Thymus (tissue), 11 donors: ENCODE results near the gene KRTAP9-9. TPM values are rescaled to one million over a fixed set of nuclear protein-coding genes. Genes with fewer than 3 reads are reported as not detected.
"Not testable (repeated sequence)": the region's sequence is repeated elsewhere in the genome, so short reads cannot be mapped to it uniquely, and the experiment has no call there.

Experiments used
- DNase-seq, 9 donors: peaks; one replicate each; pipeline ENCODE4 v3.0.0-alpha.2; 2013; ENCODE audit warnings: low spot score in 9 of 9, low read depth in 6 of 9, missing footprints in 1 of 9
- H3K27ac ChIP-seq, 2 donors: one replicate each; pipeline ENCODE4 v1.5.1; 2013; ENCODE audit warnings: control low read depth in 1 of 2, low read depth in 1 of 2, low read length in 1 of 2, mild to moderate bottlenecking in 1 of 2, moderate library complexity in 1 of 2
- H3K27me3 ChIP-seq, 2 donors: one replicate each; pipeline ENCODE4 v1.5.1; 2013; ENCODE audit warnings: low read length in 1 of 2; ENCODE audit not compliant: control insufficient read depth in 2 of 2, insufficient read depth in 1 of 2
- H3K36me3 ChIP-seq, 2 donors: one replicate each; pipeline ENCODE4 v1.5.1; 2013; ENCODE audit warnings: low read length in 1 of 2, mild to moderate bottlenecking in 1 of 2, moderate library complexity in 1 of 2; ENCODE audit not compliant: control insufficient read depth in 2 of 2, insufficient read depth in 2 of 2
- H3K4me1 ChIP-seq, 2 donors: one replicate each; pipeline ENCODE4 v1.5.1; 2013; ENCODE audit warnings: low read length in 2 of 2; ENCODE audit not compliant: control insufficient read depth in 2 of 2, insufficient read depth in 2 of 2
- H3K4me3 ChIP-seq, 2 donors: one replicate each; pipeline ENCODE4 v1.5.1; 2013; ENCODE audit warnings: low read length in 2 of 2, control low read depth in 1 of 2, mild to moderate bottlenecking in 1 of 2
- H3K9me3 ChIP-seq, 2 donors: one replicate each; pipeline ENCODE4 v1.5.1; 2013; ENCODE audit warnings: low read length in 1 of 2, mild to moderate bottlenecking in 1 of 2; ENCODE audit not compliant: control insufficient read depth in 2 of 2, insufficient read depth in 1 of 2
- WGBS: extraction: QIAGEN DNeasy Blood & Tissue Kit; methylation state at CpG from one replicate; pipeline ENCODE4 v1.1.7; 2013; 5-methylcytosine and 5-hydroxymethylcytosine counted together
- polyA plus RNA-seq: library from polyadenylated mRNA; stranded (reverse); fragments of 200-250 nt; gene quantifications from one replicate; pipeline ENCODE4 v1.2.3, GENCODE V29; 2013
- total RNA-seq: library from RNA; stranded (reverse); fragments of 120-200 nt; gene quantifications from one replicate; pipeline ENCODE4 v1.2.4, GENCODE V29; 2013
- donor health status: healthy.

Gene KRTAP9-9
- total and polyA plus RNA-seq, 2 donors = 0.02 TPM; not detected in 1

DNA sequence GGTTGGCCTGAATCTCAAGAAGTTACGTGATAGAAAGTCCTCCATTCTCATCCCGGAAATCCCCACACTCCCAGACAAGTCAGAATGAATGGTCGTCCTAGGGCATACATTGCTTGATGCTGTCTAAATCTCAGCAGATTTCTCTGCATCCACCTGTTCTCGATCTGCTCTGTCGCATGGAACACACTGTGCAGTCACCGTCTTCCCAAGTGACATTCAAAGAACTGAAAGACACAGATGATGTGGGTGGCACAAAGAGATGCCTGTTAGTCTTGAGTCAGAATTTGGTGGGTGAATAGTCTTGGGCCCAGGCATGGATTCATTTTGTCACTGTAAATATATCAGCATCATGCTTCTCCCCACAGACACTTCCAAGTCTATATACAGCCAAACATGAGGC lies 23.5 kb upstream of the KRTAP9-9 start:
- Histone ChIP-seq H3K4me3 (no peak overlapping the region), H3K4me1 (no peaks in the 10 kb centered on the region), H3K9me3 (no peaks in the 10 kb centered on the region), H3K27ac (no peak overlapping the region), H3K36me3 (no peaks in the 10 kb centered on the region), H3K27me3 (no peaks in the 10 kb centered on the region)
- DNase-seq = no peak
- WGBS = 97% methylated on average over 6 of the region's 6 CpGs

DNA sequence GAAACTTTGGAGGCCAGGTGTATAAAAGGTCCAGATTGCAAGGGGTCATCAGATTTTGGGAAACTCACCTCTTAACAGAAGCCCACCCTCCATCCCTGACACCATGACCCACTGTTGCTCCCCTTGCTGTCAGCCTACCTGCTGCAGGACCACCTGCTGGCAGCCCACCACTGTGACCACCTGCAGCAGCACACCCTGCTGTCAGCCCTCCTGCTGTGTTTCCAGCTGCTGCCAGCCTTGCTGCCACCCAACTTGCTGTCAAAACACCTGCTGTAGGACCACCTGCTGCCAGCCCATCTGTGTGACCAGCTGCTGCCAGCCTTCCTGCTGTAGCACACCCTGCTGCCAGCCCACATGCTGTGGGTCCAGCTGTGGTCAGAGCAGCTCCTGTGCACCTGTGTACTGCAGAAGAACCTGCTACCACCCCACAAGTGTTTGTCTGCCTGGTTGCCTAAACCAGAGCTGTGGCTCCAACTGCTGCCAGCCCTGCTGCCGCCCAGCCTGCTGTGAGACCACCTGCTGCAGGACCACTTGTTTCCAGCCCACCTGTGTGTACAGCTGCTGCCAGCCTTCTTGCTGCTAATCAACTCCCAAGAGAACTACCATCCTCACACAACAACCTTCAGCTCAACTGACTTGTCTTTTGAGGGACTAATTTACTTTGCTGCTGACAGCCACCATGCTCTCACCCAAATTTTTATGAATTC lies 22.6 kb upstream of the KRTAP9-9 start, which contains the start of gene KRTAP9-3:
TSS of gene KRTAP9-3 (plus strand) at position 51 of the 707 bp plus-strand sequence. CDS start at position 104, 53 bp downstream.
- H3K27ac ChIP-seq, H3K9me3 ChIP-seq, H3K4me3 ChIP-seq, H3K27me3 ChIP-seq, DNase-seq, H3K4me1 ChIP-seq, H3K36me3 ChIP-seq: not testable (repeated sequence)
- WGBS = 95% methylated on average over 1 of the region's 1 CpG

DNA sequence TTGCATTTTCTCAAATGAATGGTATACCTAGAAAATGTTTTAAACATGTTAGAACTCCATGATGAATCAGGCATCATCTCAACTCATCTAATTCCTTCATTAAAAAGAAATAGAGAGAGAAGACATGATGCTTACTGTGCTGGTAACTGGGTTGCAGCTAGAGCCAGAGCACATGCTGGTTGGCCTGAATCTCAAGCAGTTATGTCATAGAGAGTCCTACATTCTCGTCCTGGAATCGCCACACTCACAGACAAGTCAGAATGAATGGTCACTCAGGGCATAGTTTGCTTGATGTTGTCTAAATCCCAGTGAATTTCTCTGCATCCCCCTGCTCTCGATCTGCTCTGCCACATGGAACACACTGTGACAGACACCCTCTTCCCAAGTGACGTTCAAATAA lies 18.1 kb upstream of the KRTAP9-9 start:
- H3K4me1 ChIP-seq, H3K4me3 ChIP-seq, H3K36me3 ChIP-seq, H3K27me3 ChIP-seq, H3K27ac ChIP-seq, DNase-seq, H3K9me3 ChIP-seq: not testable (repeated sequence)
- WGBS = 94% methylated on average over 4 of the region's 4 CpGs

DNA sequence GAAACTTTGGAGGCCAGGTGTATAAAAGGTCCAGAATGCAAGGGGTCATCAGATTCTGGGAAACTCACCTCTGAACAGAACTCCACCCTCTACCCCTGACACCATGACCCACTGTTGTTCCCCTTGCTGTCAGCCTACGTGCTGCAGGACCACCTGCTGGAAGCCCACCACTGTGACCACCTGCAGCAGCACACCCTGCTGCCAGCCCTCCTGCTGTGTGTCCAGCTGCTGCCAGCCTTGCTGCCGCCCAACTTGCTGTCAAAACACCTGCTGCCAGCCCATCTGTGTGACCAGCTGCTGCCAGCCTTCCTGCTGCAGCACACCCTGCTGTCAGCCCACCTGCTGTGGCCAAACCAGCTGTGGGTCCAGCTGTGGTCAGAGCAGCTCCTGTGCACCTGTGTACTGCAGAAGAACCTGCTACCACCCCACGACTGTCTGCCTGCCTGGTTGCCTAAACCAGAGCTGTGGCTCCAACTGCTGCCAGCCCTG lies 17.2 kb upstream of the KRTAP9-9 start, which contains the start of gene KRTAP9-8:
TSS of gene KRTAP9-8 (plus strand) at position 51 of the 489 bp plus-strand sequence. CDS start at position 104, 53 bp downstream.
- not testable (repeated sequence) for DNase-seq, H3K27me3 ChIP-seq, H3K36me3 ChIP-seq, H3K4me1 ChIP-seq, H3K9me3 ChIP-seq, H3K27ac ChIP-seq, H3K4me3 ChIP-seq
- 80% methylated on average over 3 of the region's 3 CpGs for WGBS

DNA sequence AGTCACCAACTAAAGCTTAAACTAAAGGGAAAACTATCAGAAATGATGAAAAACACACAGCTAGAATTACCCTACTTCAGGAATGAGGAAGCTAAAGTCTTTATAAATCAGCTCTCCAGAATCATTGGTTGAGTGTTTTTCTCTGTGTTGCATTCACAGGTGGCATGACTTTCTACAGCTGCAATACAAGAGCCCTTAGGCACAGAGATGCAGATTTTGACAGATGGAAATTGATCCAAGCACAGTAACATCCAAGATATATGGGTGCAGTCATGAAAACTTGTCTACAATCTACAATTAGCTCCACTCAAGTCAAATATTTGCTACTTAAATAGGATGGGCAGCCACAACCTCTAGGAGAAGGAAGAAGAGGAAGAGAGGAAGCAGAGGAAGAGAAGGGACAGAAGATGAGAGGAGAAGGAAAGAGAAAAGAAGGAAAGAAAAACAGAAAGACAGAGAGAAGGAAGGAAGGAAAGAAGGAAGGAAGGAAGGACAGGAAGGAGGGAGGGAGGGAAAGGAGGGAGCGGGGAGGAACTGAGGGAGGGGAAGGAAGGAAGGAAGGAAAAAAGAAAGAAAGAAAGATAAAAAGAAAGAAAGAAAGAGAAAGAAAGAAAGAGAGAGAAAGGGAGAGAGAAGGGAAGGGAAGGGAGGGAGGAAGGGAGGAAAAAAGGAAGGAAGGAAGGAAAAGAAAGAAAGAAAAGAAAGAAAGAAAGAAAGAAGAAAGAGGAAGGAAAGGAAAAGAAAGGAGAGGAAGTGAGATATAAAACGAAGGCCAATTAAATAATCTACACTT lies 8.0 kb upstream of the KRTAP9-9 start:
- H3K27ac ChIP-seq, H3K36me3 ChIP-seq, H3K4me3 ChIP-seq, H3K27me3 ChIP-seq, DNase-seq, H3K4me1 ChIP-seq, H3K9me3 ChIP-seq: not testable (repeated sequence)
- 63% methylated on average over 2 of the region's 2 CpGs for WGBS

DNA sequence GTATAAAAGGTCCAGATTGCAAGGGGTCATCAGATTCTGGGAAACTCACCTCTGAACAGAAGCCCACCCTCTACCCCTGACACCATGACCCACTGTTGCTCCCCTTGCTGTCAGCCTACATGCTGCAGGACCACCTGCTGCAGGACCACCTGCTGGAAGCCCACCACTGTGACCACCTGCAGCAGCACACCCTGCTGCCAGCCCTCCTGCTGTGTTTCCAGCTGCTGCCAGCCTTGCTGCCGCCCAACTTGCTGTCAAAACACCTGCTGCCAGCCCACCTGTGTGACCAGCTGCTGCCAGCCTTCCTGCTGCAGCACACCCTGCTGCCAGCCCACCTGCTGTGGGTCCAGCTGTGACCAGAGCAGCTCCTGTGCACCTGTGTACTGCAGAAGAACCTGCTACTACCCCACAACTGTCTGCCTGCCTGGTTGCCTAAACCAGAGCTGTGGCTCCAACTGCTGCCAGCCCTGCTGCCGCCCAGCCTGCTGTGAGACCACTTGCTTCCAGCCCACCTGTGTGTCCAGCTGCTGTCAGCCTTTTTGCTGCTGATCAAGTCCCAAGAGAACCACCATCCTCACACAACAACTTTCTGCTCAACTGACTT lies 5.4 kb upstream of the KRTAP9-9 start, which contains the start of gene KRTAP9-4:
TSS of gene KRTAP9-4 (plus strand) at position 51 of the 604 bp plus-strand sequence. CDS start at position 85, 34 bp downstream.
- not testable (repeated sequence) for H3K36me3 ChIP-seq, H3K4me3 ChIP-seq, H3K27me3 ChIP-seq, H3K9me3 ChIP-seq, DNase-seq, H3K27ac ChIP-seq, H3K4me1 ChIP-seq
- WGBS = 67% methylated on average over 2 of the region's 2 CpGs

DNA sequence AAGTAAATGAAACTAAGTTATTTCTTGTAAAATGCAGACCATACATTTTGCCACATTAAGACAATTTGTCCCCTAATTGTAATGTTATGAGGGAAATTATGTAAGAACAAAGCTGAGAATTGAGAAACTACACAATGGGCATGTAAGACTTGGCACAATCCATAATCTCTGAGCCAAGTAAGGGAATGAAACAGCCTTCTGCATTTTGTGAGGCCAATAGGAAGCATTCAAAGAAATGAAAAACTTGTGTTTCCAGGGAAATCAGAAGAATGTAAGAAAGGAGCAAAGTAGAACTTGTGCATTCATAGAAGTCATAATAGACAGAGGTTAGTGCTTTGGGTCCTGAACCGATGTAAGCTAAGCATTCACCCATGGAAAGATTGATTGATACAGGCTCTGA lies 3.9 kb upstream of the KRTAP9-9 start:
- Histone ChIP-seq H3K4me3 (no peak overlapping the region), H3K36me3 (no peaks in the 10 kb centered on the region), H3K27ac (no peak overlapping the region), H3K4me1 (no peaks in the 10 kb centered on the region), H3K9me3 (no peaks in the 10 kb centered on the region), H3K27me3 (no peaks in the 10 kb centered on the region)
- DNase-seq = no peak
- 96% methylated on average over 1 of the region's 1 CpG for WGBS

DNA sequence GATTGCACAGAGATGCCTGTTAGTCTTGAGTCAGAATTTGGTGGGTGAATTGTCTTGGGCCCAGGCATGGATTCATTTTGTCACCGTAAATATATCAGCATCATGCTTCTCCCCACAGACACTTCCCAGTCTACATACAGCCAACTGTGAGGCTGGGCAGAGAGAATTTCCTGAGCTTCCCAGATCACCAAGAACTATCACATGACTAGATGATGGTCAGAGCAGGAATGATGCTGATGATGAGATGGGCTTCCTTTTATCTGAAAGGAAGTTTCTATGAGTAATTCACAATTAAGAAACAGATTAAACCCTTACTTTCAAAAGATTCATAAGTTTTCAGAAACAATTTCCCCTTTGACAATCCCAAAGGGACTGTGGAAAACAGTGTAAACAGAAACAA lies 323 bp upstream of the KRTAP9-9 start:
- 55% methylated on average over 1 of the region's 1 CpG for WGBS
- Histone ChIP-seq H3K9me3 (no peaks in the 10 kb centered on the region), H3K4me3 (no peak overlapping the region), H3K4me1 (no peaks in the 10 kb centered on the region), H3K27me3 (no peaks in the 10 kb centered on the region), H3K27ac (no peak overlapping the region), H3K36me3 (no peaks in the 10 kb centered on the region)
- DNase-seq = no peak

DNA sequence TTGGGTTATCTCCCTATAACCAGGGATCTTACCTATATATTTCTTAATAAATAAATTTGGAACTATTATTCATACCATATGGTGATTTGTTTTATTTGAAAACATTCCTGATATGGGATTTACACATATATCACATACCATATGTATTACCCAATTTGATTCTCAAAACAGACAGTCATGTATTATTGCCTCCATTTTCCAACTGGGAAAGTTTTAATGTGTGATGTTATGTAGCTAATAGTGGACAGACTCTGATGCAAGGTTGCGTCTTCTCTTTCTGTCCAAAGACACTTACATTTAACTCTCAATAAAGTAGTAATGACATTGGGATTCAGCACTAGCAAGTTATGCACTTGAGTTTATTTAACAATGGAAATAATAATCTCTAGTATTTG lies 1.1 kb downstream of the KRTAP9-9 start:
- no peaks in the 10 kb centered on the region for H3K27me3 ChIP-seq
- no peak for DNase-seq
- H3K27ac ChIP-seq = no peak overlapping the region
- 98% methylated on average over 1 of the region's 1 CpG for WGBS
- H3K36me3 ChIP-seq = no peaks in the 10 kb centered on the region
- H3K4me3 ChIP-seq = no peak overlapping the region
- no peaks in the 10 kb centered on the region for H3K9me3 ChIP-seq
- H3K4me1 ChIP-seq = no peaks in the 10 kb centered on the region
